ENCODE measurements around the gene SERPINH1. TPM values are rescaled to one million over a fixed set of nuclear protein-coding genes. Genes with fewer than 3 reads are reported as not detected.

SERPINH1 gene
- total RNA-seq, 1 experiment from 2014 or later: 117 TPM

DNA sequence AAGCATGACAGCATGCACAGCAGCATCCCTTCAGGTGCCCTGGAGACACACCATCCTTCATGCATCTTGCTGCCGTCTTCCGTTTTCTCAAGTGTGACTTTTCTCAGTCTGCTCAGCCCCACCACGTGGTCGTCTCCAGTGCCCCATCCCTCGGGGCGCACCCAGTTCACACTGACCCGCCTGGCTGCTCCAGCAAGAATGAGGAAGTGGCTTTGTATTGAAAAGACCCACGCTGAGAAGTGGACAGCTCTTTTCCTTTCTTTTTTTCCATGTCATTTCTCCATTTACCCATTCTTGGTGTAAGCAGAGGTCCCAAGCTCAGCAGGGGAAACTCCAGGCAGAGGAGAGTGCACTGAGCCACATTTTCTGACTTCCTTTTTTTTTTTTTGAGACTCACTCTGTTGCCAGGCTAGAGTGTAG is 14.5 kb downstream of the SERPINH1 start:
- DNase-seq: no peak
- H2AFZ ChIP-seq (ENCODE audit: low read length): no peak overlapping the region
- H3K9ac ChIP-seq (ENCODE audit: low read length): no peak overlapping the region
- peaks cover 9% of the 10 kb centered on the region; the same call in 1 of the 2 replicates for H3K36me3 ChIP-seq (ENCODE audit: low read depth, low read length)
- no peaks in the 10 kb centered on the region for H3K79me2 ChIP-seq (ENCODE audit: low read length)
- H3K4me2 ChIP-seq (ENCODE audit: low read length): no peak overlapping the region
- intact Hi-C loops (cut with micrococcal nuclease): no loop called here
- no peaks in the 10 kb centered on the region for H4K20me1 ChIP-seq (ENCODE audit: low read length)
- CTCF ChIA-PET: no interaction called here
- TF ChIP-seq EZH2 (IDR thresholded peaks at IDR 0.05; ENCODE audit: low read length, unreplicated experiment): no peak
- H3K4me1 ChIP-seq (ENCODE audit: insufficient read depth, low read length): no peaks in the 10 kb centered on the region
- H3K4me3 ChIP-seq (ENCODE audit: low read length): no peak overlapping the region
- no peaks in the 10 kb centered on the region for H3K9me2 ChIP-seq (replicated peaks; ENCODE audit: low read length)
- H3K27ac ChIP-seq (ENCODE audit: low read length): no peak overlapping the region
- POLR2A ChIA-PET (ENCODE audit: unreplicated experiment): interaction anchor here (0.7 kb wide), 1 partner anchor 14 kb away, joined by 11 read pairs; no protein-coding TSS in a partner anchor
- BruUV-seq (replicated peaks): no TSS peak
- ATAC-seq: no peak
- H3K9me3 ChIP-seq (ENCODE audit: low read length): no peaks in the 10 kb centered on the region
- H3F3A ChIP-seq (ENCODE audit: low read length, unreplicated experiment): no peaks in the 10 kb centered on the region
- no peaks in the 10 kb centered on the region for H3K27me3 ChIP-seq (ENCODE audit: low read length)

DNA sequence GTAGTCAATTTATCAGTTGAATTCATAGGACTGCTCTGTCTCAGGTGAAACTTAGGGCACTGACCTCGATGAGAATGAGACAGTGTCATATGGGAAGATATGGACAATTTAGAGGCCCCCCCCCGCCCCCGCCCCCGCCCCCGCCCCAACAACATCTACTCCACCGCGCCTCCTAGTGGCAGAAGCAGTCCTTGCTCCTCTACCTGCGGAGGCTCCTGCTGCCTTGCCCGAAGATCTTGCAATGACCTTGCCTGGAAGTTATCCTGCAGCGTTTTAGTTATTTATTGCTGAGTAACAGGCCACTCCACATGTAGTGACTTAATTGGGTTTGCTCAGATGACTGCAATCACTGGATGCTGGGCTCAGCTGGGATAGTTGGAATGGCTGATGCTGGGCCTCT is 15.2 kb downstream of the SERPINH1 start:
- H3K79me2 ChIP-seq (ENCODE audit: low read length): no peaks in the 10 kb centered on the region
- TF ChIP-seq EZH2 (IDR thresholded peaks at IDR 0.05; ENCODE audit: low read length, unreplicated experiment): no peak
- TF ChIP-seq, protein P1, sequence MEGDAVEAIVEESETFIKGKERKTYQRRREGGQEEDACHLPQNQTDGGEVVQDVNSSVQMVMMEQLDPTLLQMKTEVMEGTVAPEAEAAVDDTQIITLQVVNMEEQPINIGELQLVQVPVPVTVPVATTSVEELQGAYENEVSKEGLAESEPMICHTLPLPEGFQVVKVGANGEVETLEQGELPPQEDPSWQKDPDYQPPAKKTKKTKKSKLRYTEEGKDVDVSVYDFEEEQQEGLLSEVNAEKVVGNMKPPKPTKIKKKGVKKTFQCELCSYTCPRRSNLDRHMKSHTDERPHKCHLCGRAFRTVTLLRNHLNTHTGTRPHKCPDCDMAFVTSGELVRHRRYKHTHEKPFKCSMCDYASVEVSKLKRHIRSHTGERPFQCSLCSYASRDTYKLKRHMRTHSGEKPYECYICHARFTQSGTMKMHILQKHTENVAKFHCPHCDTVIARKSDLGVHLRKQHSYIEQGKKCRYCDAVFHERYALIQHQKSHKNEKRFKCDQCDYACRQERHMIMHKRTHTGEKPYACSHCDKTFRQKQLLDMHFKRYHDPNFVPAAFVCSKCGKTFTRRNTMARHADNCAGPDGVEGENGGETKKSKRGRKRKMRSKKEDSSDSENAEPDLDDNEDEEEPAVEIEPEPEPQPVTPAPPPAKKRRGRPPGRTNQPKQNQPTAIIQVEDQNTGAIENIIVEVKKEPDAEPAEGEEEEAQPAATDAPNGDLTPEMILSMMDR (conservative IDR thresholded peaks at IDR 0.05; ENCODE audit: low read depth, low read length): peak; percentile 57
- H3K9ac ChIP-seq (ENCODE audit: low read length): no peak overlapping the region
- ATAC-seq: peak; percentile 50
- no peak overlapping the region for H3K27ac ChIP-seq (ENCODE audit: low read length)
- peaks cover 3% of the 10 kb centered on the region; the same call in 1 of the 2 replicates for H3K36me3 ChIP-seq (ENCODE audit: low read depth, low read length)
- H3K4me3 ChIP-seq (ENCODE audit: low read length): no peak overlapping the region
- H3K9me3 ChIP-seq (ENCODE audit: low read length): no peaks in the 10 kb centered on the region
- CTCF ChIA-PET: no interaction called here
- BruUV-seq (replicated peaks): no TSS peak
- H4K20me1 ChIP-seq (ENCODE audit: low read length): no peaks in the 10 kb centered on the region
- H3K9me2 ChIP-seq (replicated peaks; ENCODE audit: low read length): no peaks in the 10 kb centered on the region
- intact Hi-C loops (cut with micrococcal nuclease): loop anchor here (1.0 kb wide), 1 partner anchor 30 kb away; no protein-coding TSS in a partner anchor
- peaks cover under 1% of the 10 kb centered on the region; the same call in 1 of the 2 replicates for H3K4me1 ChIP-seq (ENCODE audit: insufficient read depth, low read length)
- H2AFZ ChIP-seq (ENCODE audit: low read length): no peak overlapping the region
- DNase-seq: peak; percentile 68
- POLR2A ChIA-PET (ENCODE audit: unreplicated experiment): interaction anchor here (0.7 kb wide), 1 partner anchor 14 kb away, joined by 11 read pairs; no protein-coding TSS in a partner anchor
- H3K4me2 ChIP-seq (ENCODE audit: low read length): no peak overlapping the region
- no peaks in the 10 kb centered on the region for H3K27me3 ChIP-seq (ENCODE audit: low read length)
- no peaks in the 10 kb centered on the region for H3F3A ChIP-seq (ENCODE audit: low read length, unreplicated experiment)

DNA sequence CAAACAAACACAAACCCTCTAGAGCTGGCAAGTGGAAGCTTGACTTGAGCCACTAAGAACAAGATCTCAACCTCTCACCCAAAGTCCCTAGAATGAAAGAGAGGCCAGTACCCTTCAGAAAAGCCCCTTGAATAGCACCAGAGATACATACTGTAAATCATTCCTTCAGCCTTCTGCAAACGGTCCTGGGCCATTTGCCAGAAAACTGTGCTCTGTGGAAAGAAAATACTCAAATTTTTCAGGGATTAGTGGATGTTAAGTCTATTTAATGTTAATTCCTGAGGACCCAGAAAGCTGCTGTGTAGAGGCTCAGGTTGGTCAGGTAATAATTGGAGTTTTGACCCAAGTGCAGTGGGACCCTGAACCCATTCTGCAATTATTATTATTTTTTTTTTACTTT is 16.9 kb downstream of the SERPINH1 start:
- Histone ChIP-seq H3K4me1 (ENCODE audit: insufficient read depth, low read length) (peaks cover 8% of the 10 kb centered on the region), H4K20me1 (ENCODE audit: low read length) (no peaks in the 10 kb centered on the region), H3K27ac (ENCODE audit: low read length) (no peak overlapping the region), H3K4me2 (ENCODE audit: low read length) (no peak overlapping the region), H3K79me2 (ENCODE audit: low read length) (no peaks in the 10 kb centered on the region), H2AFZ (ENCODE audit: low read length) (no peak overlapping the region), H3K4me3 (ENCODE audit: low read length) (no peak overlapping the region), H3K27me3 (ENCODE audit: low read length) (no peaks in the 10 kb centered on the region), H3K9ac (ENCODE audit: low read length) (no peak overlapping the region), H3K9me2 (replicated peaks; ENCODE audit: low read length) (no peaks in the 10 kb centered on the region), H3K36me3 (ENCODE audit: low read depth, low read length) (no peaks in the 10 kb centered on the region), H3F3A (ENCODE audit: low read length, unreplicated experiment) (no peaks in the 10 kb centered on the region), H3K9me3 (ENCODE audit: low read length) (no peaks in the 10 kb centered on the region)
- intact Hi-C loops (cut with micrococcal nuclease): no loop called here
- CTCF ChIA-PET: no interaction called here
- no peak for ATAC-seq
- DNase-seq: no peak
- POLR2A ChIA-PET (ENCODE audit: unreplicated experiment): no interaction called here
- BruUV-seq (replicated peaks): no TSS peak
- TF ChIP-seq EZH2phosphoT487 (IDR thresholded peaks at IDR 0.05; ENCODE audit: borderline replicate concordance, low read length) (no peak), EZH2 (IDR thresholded peaks at IDR 0.05; ENCODE audit: low read length, unreplicated experiment) (no peak)
- TF ChIP-seq, protein P1 (conservative IDR thresholded peaks at IDR 0.05; ENCODE audit: low read depth, low read length): no peak
